Activated effector memory CD4-positive, alpha-beta T cell treated with anti-CD3 and anti-CD28 coated beads, Interleukin-2, amount 50 U/mL, for 16 hours (primary cell): ENCODE data around the gene CARD16.
"Not testable (repeated sequence)": the region's sequence is repeated elsewhere in the genome, so short reads cannot be mapped to it uniquely, and the experiment has no call there.

Experiments used
- DNase-seq: peaks from one replicate; pipeline ENCODE4 v3.0.0-alpha.2; 2020

Gene CARD16

GRCh38 chr11:105046898-105047579, 1.9 kb upstream of the CARD16 start:
- no peak for DNase-seq

DNA sequence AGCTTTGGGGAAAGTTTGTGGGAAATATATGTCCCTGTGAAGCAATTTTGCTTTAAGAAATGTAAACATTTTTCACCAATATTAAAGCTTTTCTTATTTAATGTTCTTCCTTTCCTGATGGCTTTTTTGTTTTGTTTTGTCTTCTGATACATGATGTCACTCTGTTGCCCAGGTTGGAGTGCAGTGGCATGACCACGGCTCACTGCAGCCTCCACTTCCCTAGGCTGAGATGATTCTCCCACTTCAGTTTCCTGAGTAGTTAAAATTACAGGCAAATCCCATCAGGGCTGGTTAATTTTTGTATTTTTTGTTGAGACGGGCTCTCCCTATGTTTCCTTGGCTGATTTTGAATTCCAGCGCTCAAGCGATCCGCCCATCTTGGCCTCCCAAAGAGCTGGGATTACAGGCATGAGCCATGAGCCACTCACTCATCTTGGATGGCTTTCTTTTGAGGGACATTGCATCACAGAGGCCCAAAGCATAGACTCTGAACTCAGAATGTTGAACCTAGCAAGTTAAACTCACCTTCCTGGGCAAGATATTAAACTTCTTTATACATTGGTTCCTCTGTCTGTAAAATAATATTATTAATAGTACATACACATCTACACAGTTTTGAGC, 651 bp upstream of the CARD16 start:
- no peak for DNase-seq

DNA sequence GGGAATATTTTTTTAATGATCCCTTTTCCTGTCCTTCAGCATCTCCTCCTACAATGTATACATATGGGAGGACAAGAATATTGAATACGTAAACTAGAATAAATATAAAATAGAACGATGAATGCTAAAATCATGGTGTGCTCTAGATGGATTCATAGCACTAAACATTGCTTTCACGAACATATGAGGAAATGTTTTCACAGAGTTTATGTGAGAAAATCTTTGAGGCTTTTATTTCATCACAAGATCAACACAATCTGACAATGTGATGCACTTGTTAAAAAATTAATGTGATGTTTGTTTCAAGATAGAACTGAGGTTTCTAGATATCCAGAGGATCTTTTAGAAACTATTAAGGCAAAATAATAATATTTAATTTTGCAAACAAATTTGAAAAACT, 3.0 kb downstream of the CARD16 start:
- DNase-seq = no peak

DNA sequence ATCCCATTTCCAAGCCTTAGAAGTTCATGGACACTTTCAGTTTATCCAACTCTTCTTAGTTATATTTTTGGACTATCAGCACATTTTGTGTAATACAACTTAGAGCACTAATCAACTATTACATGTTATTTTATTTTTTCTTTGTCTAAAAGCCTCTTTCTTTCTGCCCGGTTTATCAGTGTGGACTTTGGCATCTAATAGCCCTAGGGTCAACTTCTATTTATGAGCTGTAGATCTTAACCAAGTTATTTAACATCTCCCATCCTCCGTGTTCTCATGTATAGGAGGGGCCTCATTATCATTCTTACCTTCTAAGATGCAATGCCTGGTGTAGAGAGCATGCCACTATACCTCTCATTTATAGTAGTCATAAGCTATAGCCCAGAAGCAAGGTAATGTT, 4.4 kb downstream of the CARD16 start:
- DNase-seq = no peak

GRCh38 chr11:105034813-105035620, 10.1 kb downstream of the CARD16 start, which contains the start of gene CASP1:
TSS of gene CASP1 (minus strand) at chr11:105035144. CDS start at chr11:105035113, 31 bp downstream.
- no peak for DNase-seq

DNA sequence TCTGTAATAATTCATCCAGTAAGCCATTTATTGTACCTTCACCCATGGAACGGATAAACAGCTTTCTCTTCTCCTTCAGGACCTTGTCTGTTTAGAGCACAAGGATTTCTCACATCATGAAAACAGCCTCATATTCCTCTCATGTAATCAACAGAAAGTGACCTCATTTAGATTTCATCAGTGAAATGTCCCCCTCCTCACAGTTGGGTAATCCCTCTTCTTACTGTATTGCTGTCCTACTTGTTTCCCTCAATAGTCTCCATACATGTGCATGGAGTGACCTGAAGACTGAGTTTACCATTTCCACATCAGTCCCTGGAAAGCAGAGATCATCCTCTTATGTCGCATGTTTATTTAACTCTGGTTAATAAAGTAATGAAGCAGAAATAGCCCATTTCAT, 10.7 kb downstream of the CARD16 start:
- not testable (repeated sequence) for DNase-seq

DNA sequence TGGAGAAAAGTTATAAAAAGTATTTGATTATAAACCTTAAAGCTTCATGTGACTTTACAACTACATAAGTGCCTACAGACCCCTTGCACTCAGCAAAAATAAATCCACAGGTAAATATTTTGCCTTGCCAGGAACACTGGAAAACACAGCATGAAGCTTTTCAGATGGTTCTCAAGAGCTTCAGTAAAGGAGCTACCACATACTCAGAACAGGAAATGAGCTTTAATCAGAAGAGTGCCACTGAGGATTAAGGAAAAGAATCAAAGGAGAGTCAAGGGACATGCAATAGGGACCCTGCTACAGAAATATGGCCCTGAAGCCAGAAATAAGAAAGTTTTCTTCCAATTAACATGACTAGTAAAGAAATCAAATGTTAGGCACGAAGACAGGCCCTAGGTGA, 11.4 kb downstream of the CARD16 start:
- no peak for DNase-seq

DNA sequence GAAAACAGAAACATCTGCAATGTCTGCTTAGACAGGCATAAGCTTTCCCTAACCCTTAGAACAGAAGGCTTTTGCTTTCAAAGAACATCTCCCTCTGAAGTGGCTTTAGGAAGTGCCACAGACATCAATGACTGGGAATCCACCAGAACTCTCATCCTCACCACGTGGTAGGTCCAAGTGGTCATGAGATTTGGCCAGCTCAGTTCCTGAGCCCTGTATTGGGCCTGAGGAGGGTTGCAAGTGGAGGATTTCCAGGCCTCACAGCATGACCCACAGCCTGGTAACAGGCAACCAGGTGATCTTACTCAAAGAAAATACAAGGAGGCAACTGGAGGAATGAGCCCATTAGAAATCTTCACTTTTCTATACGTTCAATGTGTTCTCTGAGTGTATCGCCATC, 11.8 kb downstream of the CARD16 start:
- no peak for DNase-seq

GRCh38 chr11:105032495-105032894, 12.6 kb downstream of the CARD16 start:
- DNase-seq = no peak

GRCh38 chr11:105027678-105028077, 17.5 kb downstream of the CARD16 start:
- no peak for DNase-seq

- no peak for DNase-seq
Observed at GRCh38 chr11:105024394-105024793, 20.7 kb downstream of the CARD16 start.

DNA sequence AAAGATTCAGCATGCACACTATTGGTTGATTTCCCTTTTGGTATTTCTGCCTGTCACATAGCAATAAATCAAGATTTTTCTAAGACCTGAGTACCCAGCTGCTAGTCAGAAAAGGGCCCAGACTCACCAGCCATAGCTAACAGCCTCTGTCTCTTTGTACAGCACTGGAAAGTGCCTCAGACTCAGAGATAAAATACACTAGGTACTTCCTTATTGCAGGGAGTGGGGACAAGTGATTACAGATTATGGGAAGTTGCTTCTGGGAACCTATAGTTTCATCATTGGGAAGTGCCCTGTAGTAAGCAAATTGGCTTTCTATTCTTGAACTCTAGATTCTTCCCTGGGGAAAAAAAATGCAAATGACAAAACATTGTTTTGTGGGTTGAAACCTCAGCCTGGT, 22.1 kb downstream of the CARD16 start, which contains the start of gene CASP5:
Gene CASP5, minus strand, starts transcription at position 166 of the 400 bp plus-strand sequence. Its CDS starts 32 bp downstream, at position 134.
- DNase-seq = no peak

DNA sequence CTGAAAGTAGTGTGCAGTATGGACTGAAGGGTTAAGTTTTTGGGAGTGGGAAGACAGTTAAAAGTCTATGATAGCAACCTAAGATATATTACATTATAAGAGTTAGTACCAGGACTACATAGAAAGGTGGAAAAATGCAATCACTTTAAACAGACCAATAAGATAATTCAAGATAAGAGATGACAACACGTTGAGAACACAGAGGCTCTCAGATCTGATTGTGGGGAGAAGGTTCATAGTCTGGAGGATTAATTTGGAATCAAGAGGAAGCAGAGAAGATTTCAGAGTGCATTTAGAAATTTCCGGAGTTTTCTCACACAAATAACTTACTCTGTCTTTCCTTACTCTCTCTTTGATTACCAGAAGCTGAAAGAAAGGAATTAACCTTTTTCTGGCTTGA, 22.6 kb downstream of the CARD16 start:
- no peak for DNase-seq

DNA sequence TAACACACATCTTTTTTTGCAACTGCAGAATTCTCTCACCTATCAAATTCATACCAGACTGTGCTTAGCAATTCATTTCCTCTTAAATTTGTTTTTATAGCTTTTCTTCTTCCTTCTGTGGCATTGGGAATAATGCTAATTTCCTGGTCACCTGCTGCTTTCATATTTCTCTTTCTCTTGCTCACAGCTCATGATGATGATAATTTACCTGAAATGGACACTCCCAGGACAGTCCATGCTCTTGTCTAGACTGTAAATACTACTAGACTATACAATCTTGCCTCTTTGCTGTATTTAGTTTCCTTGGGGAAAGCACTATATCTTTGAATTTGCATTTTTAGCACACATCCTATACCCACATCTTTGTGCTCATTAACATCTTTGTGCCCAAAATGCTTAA, 37.7 kb downstream of the CARD16 start:
- no peak for DNase-seq

DNA sequence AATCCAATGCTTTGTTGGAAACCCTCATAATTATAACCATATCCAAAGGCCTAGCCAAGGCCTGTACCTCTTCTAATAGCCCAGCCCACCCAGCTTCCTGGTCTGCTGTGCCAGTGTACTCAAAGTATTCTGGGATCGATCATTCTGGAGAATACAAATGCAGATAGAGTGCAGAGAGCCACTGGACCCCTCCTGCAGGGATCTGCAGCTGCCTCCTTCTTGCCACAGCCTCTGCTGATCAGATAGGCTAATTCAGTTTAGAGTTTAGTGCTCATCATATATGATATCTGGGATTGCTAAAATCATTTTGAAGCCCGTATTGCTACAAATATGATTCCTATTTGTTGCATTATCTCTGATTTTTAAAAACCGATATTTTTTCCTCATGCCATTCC, 39.7 kb downstream of the CARD16 start:
- DNase-seq = no peak

GRCh38 chr11:105004021-105004420, 41.1 kb downstream of the CARD16 start:
- no peak for DNase-seq

- DNase-seq = no peak
Observed at GRCh38 chr11:105003151-105003550, 42.0 kb downstream of the CARD16 start.

- DNase-seq = peak; percentile 83
Observed at GRCh38 chr11:105000797-105001196, 44.3 kb downstream of the CARD16 start.

GRCh38 chr11:105000167-105000566, 45.0 kb downstream of the CARD16 start:
- no peak for DNase-seq

GRCh38 chr11:104999721-105000120, 45.4 kb downstream of the CARD16 start:
- DNase-seq = no peak

DNA sequence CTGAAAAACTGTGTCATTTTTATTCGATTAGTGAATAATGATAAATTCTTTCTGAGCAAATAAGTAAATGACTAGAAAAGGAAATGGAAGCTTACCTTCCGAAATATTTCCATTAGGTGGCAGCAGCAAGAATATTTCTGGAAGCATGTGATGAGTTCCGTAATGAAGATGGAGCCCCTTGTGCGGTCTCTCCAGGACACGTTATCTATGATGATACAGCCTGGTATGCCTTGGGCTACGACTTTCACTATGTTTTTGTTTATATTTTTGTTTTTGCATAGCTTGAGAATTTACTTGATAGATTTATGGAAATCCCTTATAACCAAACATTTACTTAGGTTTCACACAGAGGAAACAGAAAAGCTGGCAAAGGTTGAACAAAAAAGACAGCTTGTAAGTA, 47.8 kb downstream of the CARD16 start:
- no peak for DNase-seq

DNA sequence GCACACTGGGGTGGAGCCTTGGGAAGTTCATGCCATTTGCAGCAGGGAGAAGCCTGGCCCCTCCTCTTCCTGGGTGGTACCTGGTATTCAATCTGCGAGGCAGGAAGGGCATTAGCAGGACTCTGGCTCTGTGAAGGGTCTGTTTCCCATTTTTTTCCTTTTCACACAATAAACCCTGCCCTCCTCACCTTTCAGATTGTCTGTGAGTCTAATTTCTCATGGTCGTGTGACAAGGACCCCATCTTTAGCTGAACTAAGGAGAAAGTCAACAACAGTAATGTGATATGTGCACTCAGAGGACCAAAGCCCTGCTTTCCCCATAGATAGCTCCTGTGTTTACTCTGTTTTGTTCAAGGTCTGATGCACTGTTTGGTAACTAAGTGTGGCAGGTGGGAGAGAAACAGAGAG, 50.1 kb downstream of the CARD16 start:
- no peak for DNase-seq

GRCh38 chr11:104992781-104993180, 52.4 kb downstream of the CARD16 start:
- DNase-seq = no peak

DNA sequence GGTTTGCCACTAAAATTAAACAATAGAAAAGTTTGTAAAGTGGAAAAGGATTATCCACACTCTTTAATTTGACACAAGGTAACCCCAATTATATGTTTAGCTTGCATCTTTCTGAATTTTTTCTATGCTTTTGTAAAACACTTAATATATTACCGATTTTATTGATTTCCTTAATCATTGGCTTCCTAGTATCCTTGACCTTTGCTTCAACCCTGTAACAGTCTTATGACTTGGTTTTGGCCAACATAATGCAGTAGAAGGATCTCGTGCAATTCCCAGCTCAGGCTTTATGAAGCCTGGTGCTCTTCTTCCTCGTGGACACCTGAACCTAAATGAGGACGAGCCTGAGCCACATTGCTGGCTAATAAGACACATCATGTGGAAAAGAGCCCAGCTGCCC, 53.1 kb downstream of the CARD16 start:
- DNase-seq = no peak
